Activated T-cell treated with anti-CD3 and anti-CD28 coated beads for 24 hours (primary cell): ENCODE data around the gene CLCA4.
"Not testable (repeated sequence)": the region's sequence is repeated elsewhere in the genome, so short reads cannot be mapped to it uniquely, and the experiment has no call there.

Experiments
- DNase-seq: peaks from one replicate; pipeline ENCODE4 v3.0.0-alpha.2; 2020; ENCODE audit warnings: low read depth

Gene CLCA4

GRCh38 chr1:86546787-86547221, at the start of gene CLCA4:
Gene CLCA4 (plus strand): TSS chr1:86547078. CDS start chr1:86547120, 42 bp downstream.
- no peak for DNase-seq

- DNase-seq, result no peak
Observed at GRCh38 chr1:86498281-86498680, 48.6 kb upstream of the CLCA4 start.

GRCh38 chr1:86499987-86500593, 46.8 kb upstream of the CLCA4 start:
- no peak for DNase-seq

GRCh38 chr1:86500714-86501113, 46.2 kb upstream of the CLCA4 start:
- DNase-seq, result no peak

- not testable (repeated sequence) for DNase-seq
Observed at GRCh38 chr1:86502125-86502646, 44.7 kb upstream of the CLCA4 start.

GRCh38 chr1:86502721-86503405, 44.0 kb upstream of the CLCA4 start:
- no peak for DNase-seq

GRCh38 chr1:86503406-86504136, 43.3 kb upstream of the CLCA4 start:
- no peak for DNase-seq

- no peak for DNase-seq
Observed at GRCh38 chr1:86504137-86504479, 42.8 kb upstream of the CLCA4 start.

- no peak for DNase-seq
Observed at GRCh38 chr1:86504895-86505563, 41.8 kb upstream of the CLCA4 start.

- DNase-seq, result no peak
Observed at GRCh38 chr1:86505564-86505902, 41.3 kb upstream of the CLCA4 start.

- DNase-seq, result no peak
Observed at GRCh38 chr1:86507935-86508582, 38.8 kb upstream of the CLCA4 start.

- no peak for DNase-seq
Observed at GRCh38 chr1:86508583-86508969, 38.3 kb upstream of the CLCA4 start.

- no peak for DNase-seq
Observed at GRCh38 chr1:86515597-86515996, 31.3 kb upstream of the CLCA4 start.

- no peak for DNase-seq
Observed at GRCh38 chr1:86516335-86516734, 30.5 kb upstream of the CLCA4 start.

GRCh38 chr1:86517336-86517735, 29.5 kb upstream of the CLCA4 start:
- no peak for DNase-seq

GRCh38 chr1:86520789-86521521, 25.9 kb upstream of the CLCA4 start:
- no peak for DNase-seq

GRCh38 chr1:86521522-86521891, 25.4 kb upstream of the CLCA4 start:
- DNase-seq, result no peak

GRCh38 chr1:86522240-86522639, 24.6 kb upstream of the CLCA4 start:
- DNase-seq, result no peak

GRCh38 chr1:86523670-86524354, 23.1 kb upstream of the CLCA4 start:
- no peak for DNase-seq

GRCh38 chr1:86527306-86527705, 19.6 kb upstream of the CLCA4 start:
- no peak for DNase-seq
